ENCODE measurements around the gene RBM28.

The RBM28 gene

GRCh38 chr7:128379900-128380479, 36.3 kb upstream of the RBM28 start:
- TF ChIP-seq, protein P1, sequence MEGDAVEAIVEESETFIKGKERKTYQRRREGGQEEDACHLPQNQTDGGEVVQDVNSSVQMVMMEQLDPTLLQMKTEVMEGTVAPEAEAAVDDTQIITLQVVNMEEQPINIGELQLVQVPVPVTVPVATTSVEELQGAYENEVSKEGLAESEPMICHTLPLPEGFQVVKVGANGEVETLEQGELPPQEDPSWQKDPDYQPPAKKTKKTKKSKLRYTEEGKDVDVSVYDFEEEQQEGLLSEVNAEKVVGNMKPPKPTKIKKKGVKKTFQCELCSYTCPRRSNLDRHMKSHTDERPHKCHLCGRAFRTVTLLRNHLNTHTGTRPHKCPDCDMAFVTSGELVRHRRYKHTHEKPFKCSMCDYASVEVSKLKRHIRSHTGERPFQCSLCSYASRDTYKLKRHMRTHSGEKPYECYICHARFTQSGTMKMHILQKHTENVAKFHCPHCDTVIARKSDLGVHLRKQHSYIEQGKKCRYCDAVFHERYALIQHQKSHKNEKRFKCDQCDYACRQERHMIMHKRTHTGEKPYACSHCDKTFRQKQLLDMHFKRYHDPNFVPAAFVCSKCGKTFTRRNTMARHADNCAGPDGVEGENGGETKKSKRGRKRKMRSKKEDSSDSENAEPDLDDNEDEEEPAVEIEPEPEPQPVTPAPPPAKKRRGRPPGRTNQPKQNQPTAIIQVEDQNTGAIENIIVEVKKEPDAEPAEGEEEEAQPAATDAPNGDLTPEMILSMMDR (IDR thresholded peaks at IDR 0.05) = no peak

GRCh38 chr7:128378637-128379036, 34.9 kb upstream of the RBM28 start:
- TF ChIP-seq, protein P1 (IDR thresholded peaks at IDR 0.05) = no peak

DNA sequence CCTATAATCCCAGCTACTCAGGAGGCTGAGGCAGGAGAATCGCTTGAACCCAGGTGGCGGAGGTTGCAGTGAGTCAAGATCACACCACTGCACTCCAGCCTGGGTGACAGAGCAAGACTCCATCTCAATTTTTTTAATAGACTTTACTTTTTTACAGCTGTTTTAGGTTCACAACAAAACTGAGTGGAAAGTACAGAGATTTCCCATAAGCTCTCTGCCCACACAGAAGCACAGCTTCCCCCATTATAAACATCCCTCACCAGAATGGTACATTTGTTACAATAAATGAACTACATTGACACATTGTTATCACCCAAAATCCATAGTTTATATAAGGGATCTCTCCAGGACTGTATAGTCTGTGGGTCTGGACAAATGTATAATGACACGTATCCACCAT, 32.4 kb upstream of the RBM28 start:
- TF ChIP-seq, protein P1 (IDR thresholded peaks at IDR 0.05) = no peak

DNA sequence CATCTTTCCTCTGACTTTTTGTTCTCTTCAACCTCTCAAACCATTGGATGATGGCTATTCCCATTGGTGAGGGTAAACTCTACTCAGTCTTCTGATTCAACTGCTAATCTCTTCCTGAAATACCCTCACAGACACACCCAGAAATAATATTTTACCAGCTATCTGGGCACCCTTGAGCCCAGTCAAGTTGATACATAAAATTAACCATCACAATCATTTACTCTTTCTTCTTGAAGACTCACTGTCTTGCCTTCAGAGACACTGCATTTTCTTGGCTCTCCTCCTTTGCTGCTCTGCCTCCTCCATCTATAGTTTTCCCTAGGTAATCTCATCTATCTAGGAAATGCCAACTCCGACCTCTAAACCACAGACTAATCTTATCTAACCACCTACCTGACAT, 30.3 kb upstream of the RBM28 start:
- TF ChIP-seq, protein P1 (IDR thresholded peaks at IDR 0.05) = no peak

- TF ChIP-seq, protein P1 (IDR thresholded peaks at IDR 0.05) = no peak
These were observed 29.9 kb upstream of the RBM28 start for GRCh38 chr7:128373606-128374005.

- TF ChIP-seq, protein P1 (IDR thresholded peaks at IDR 0.05) = no peak
These were observed 26.8 kb upstream of the RBM28 start for GRCh38 chr7:128370491-128370890.

DNA sequence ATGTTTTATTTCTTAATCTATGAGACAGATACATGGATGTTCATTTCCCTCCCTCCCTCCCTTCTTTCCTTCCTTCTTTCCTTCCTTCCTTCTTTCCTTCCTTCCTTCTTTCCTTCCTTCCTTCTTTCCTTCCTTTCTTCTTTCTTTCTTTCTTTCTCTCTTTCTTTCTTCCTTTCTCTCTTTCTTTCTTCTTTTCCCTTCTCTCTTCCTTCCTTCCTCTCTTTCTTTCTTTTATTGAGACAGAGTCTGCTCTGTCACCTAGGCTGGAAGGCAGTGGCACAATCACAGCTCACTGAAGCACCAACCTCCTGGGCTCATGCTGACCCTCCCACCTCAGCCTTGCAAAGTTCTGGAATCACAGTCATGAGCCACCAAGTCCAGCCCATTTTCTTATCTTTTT, 23.3 kb upstream of the RBM28 start:
- TF ChIP-seq, protein P1 (IDR thresholded peaks at IDR 0.05) = no peak

DNA sequence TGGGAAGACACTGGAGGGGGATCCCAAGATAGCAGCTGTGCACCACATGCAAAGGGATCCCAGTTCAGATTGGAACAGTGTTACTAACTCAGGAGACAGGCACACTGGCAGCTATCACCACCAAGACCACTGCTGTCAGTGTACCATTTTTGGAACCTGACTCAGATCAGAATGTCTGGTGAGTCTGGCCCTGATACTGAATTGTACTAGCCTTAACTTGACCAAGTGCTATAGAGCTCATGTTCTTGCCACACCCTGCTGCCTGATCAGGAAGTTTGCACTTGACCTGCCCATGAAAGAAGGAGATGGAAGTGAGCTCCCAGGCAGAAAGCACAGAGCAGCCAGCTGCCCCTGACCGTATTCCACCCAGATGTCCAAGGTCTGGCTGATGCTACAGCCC, 22.6 kb upstream of the RBM28 start:
- TF ChIP-seq, protein P1 (IDR thresholded peaks at IDR 0.05) = no peak

All from LNCAP (cell line).